Keratinocyte (primary cell): Measurements from ENCODE around the gene DPP7. TPM values are rescaled to one million over a fixed set of nuclear protein-coding genes. Genes with fewer than 3 reads are reported as not detected.
A peak's percentile ranks its signal among the peaks of the same experiment; 100 is the strongest.

Source experiments
- DNase-seq: peaks from one replicate; pipeline ENCODE4 v3.0.0-alpha.2; 2011; ENCODE audit warnings: low read depth, missing footprints, low spot score
- FAIRE-seq: peaks from 2 replicates; lab custom pipeline; 2011; peaks lifted over from hg19 to GRCh38; lab: Jason Lieb, UNC
- H2AFZ ChIP-seq: 2 replicates; pipeline ENCODE4 v1.6.0; 2012; ENCODE audit warnings: low read length, control low read depth, inconsistent platforms; ENCODE audit not compliant: control insufficient read depth
- H3K27ac ChIP-seq: 2 replicates; pipeline ENCODE4 v1.5.1; 2011; ENCODE audit warnings: low read length; ENCODE audit not compliant: control insufficient read depth, insufficient read depth
- H3K27me3 ChIP-seq: 3 replicates; pipeline ENCODE4 v1.6.0; 2011; ENCODE audit warnings: low read length; ENCODE audit not compliant: control insufficient read depth, insufficient read depth; ENCODE audit errors: extremely low read depth
- H3K36me3 ChIP-seq, 2 experiments: 2 replicates in 1 of 2; 3 replicates in 1 of 2; pipeline ENCODE4 v1.5.1; 2011; ENCODE audit warnings: low read length in 2 of 2, mild to moderate bottlenecking in 1 of 2; ENCODE audit not compliant: control insufficient read depth in 2 of 2, insufficient read depth in 2 of 2; ENCODE audit errors: extremely low read depth in 1 of 2
- H3K4me1 ChIP-seq: 3 replicates; pipeline ENCODE4 v1.5.1; 2011; ENCODE audit warnings: low read length; ENCODE audit not compliant: control insufficient read depth, insufficient read depth; ENCODE audit errors: extremely low read depth
- H3K4me2 ChIP-seq: 3 replicates; pipeline ENCODE4 v1.6.0; 2011; ENCODE audit warnings: low read depth, low read length; ENCODE audit not compliant: control insufficient read depth, insufficient read depth; ENCODE audit errors: extremely low read depth
- H3K4me3 ChIP-seq, 3 experiments: fragments of 200-600 bp in 1 of 3; sonication (generic) in 1 of 3; 2 replicates in 2 of 3; 3 replicates in 1 of 3; pipeline ENCODE4 v1.5.1; 2011 to 2016; ENCODE audit warnings: low read length in 3 of 3, mild to moderate bottlenecking in 3 of 3, control low read depth in 2 of 3, inconsistent platforms in 1 of 3, low read depth in 1 of 3, mixed read lengths in 1 of 3, mixed run types in 1 of 3, moderate library complexity in 1 of 3; ENCODE audit not compliant: control insufficient read depth in 2 of 3, insufficient read depth in 2 of 3; ENCODE audit errors: extremely low read depth in 1 of 3
- H3K79me2 ChIP-seq: 2 replicates; pipeline ENCODE4 v1.6.0; 2012; ENCODE audit warnings: low read length; ENCODE audit not compliant: control insufficient read depth, insufficient read depth
- H3K9ac ChIP-seq: 3 replicates; pipeline ENCODE4 v1.6.0; 2011; ENCODE audit warnings: low read length; ENCODE audit not compliant: control insufficient read depth, insufficient read depth; ENCODE audit errors: extremely low read depth
- H3K9me1 ChIP-seq: 3 replicates; pipeline ENCODE4 v1.6.0; 2011; ENCODE audit warnings: low read length; ENCODE audit not compliant: control insufficient read depth, insufficient read depth; ENCODE audit errors: extremely low read depth
- H3K9me3 ChIP-seq: 2 replicates; pipeline ENCODE4 v1.5.1; 2012; ENCODE audit warnings: low read depth, low read length; ENCODE audit not compliant: control insufficient read depth
- H4K20me1 ChIP-seq: 3 replicates; pipeline ENCODE4 v1.6.0; 2011; ENCODE audit warnings: low read length; ENCODE audit not compliant: control insufficient read depth, insufficient read depth; ENCODE audit errors: extremely low read depth
- CTCF ChIP-seq, 3 experiments: IDR thresholded peaks in 1 of 3; conservative IDR thresholded peaks in 1 of 3; optimal IDR thresholded peaks in 1 of 3; 2 replicates in 2 of 3; 3 replicates in 1 of 3; pipeline versions ENCODE3 to v1.5.1; 2011; ENCODE audit warnings: low read length in 3 of 3, mild to moderate bottlenecking in 3 of 3, moderate library complexity in 2 of 3, control low read depth in 1 of 3, inconsistent platforms in 1 of 3; ENCODE audit not compliant: insufficient read depth in 2 of 3; ENCODE audit errors: extremely low read depth in 1 of 3
- EZH2 ChIP-seq: IDR thresholded peaks from one replicate; pipeline ENCODE4 v1.6.1; 2012; ENCODE audit warnings: inconsistent platforms, mild to moderate bottlenecking, low read length, moderate library complexity
- dilution Hi-C: fragments of 300-500 bp; cut with MboI; formaldehyde crosslinking; loops from one replicate; pipeline ENCODE4 v1.7.0; 2020; ENCODE audit warnings: low sequenced_read_pairs; ENCODE audit not compliant: extremely low pct_ligation_motif_present
- polyA plus RNA-seq, 5 experiments: library from polyadenylated mRNA; depleted of rRNA in 3 of 5; stranded (reverse) in 3 of 5; stranded (forward) in 1 of 5; unstranded in 1 of 5; fragments of >200 nt; gene quantifications; 1 replicate in 1 of 5; 2 replicates in 3 of 5; 3 replicates in 1 of 5; pipeline versions ENCODE4 v1.2.1 to v1.2.3, GENCODE V29; 2011 to 2012; ENCODE audit warnings: missing spikeins in 2 of 5, low read depth in 1 of 5, low replicate concordance in 1 of 5

DPP7 gene
- polyA plus RNA-seq, 1 donor (not counting 4 experiments of a cell fraction or from before 2014, with no cell fraction given) = 35.3 TPM

GRCh38 chr9:137077010-137077747, 37.4 kb downstream of the DPP7 start, which contains the start of gene UAP1L1:
UAP1L1 (plus strand) TSS chr9:137077517; CDS start chr9:137077533, 16 bp downstream.
- Histone ChIP-seq H3K36me3 (peaks cover 0 to 5% of the 10 kb centered on the region in 2 experiments), H3K4me2 (peak within 1 kb of the TSS; percentile 82), H3K4me1 (peaks cover 11% of the 10 kb centered on the region), H3K9ac (peak within 1 kb of the TSS; percentile 54), H3K27ac (no peak within 1 kb of the TSS), H3K9me3 (no peaks in the 10 kb centered on the region), H3K27me3 (no peaks in the 10 kb centered on the region), H4K20me1 (no peaks in the 10 kb centered on the region), H3K4me3 (peak within 1 kb of the TSS; percentile 50 to 67 (median 57)), H2AFZ (peak within 1 kb of the TSS; percentile 43), H3K79me2 (no peaks in the 10 kb centered on the region), H3K9me1 (no peaks in the 10 kb centered on the region)
- DNase-seq (no peak), FAIRE-seq (no peak)
- no peak for TF ChIP-seq CTCF (optimal IDR thresholded peaks at IDR 0.05 in 1 of 3, IDR thresholded peaks at IDR 0.05 in 1 of 3, conservative IDR thresholded peaks at IDR 0.05 in 1 of 3; ENCODE audit: extremely low read depth in 1 of 3, insufficient read depth in 2 of 3, low read length in 3 of 3)
- TF ChIP-seq EZH2 = no peak
- dilution Hi-C loops = no loop called here

GRCh38 chr9:137076636-137077009, 37.9 kb downstream of the DPP7 start:
- H3K9me1 ChIP-seq = no peaks in the 10 kb centered on the region
- no peak overlapping the region for H3K27ac ChIP-seq
- H3K79me2 ChIP-seq = no peaks in the 10 kb centered on the region
- H3K4me2 ChIP-seq = no peak overlapping the region
- no peaks in the 10 kb centered on the region for H4K20me1 ChIP-seq
- no peak overlapping the region for H2AFZ ChIP-seq
- dilution Hi-C loops = no loop called here
- FAIRE-seq = no peak
- H3K36me3 ChIP-seq = peaks cover 0 to 5% of the 10 kb centered on the region in 2 experiments
- no peak overlapping the region for H3K4me3 ChIP-seq
- no peaks in the 10 kb centered on the region for H3K9me3 ChIP-seq
- DNase-seq = no peak
- TF ChIP-seq EZH2 (no peak), CTCF (optimal IDR thresholded peaks at IDR 0.05 in 1 of 3, IDR thresholded peaks at IDR 0.05 in 1 of 3, conservative IDR thresholded peaks at IDR 0.05 in 1 of 3; ENCODE audit: extremely low read depth in 1 of 3, insufficient read depth in 2 of 3, low read length in 3 of 3) (no peak)
- H3K4me1 ChIP-seq = peaks cover 11% of the 10 kb centered on the region
- no peaks in the 10 kb centered on the region for H3K27me3 ChIP-seq
- H3K9ac ChIP-seq = no peak overlapping the region
